HEK293T (cell line): Measurements from ENCODE around the gene STXBP4.

ENCODE experiments used
- CTCF ChIA-PET: fragments of 350-600 bp; formaldehyde crosslinking; extraction: SDS; loops from one replicate; lab custom pipeline; 2021; ENCODE audit warnings: antibody characterized with exemption, inconsistent platforms; lab: Yijun Ruan, JAX
- POLR2A ChIA-PET: fragments of 350-600 bp; formaldehyde crosslinking; extraction: SDS; loops from one replicate; lab custom pipeline; 2020; ENCODE audit warnings: antibody characterized with exemption, inconsistent platforms; lab: Yijun Ruan, JAX
- DNase-seq: peaks from one replicate; pipeline ENCODE4 v3.0.0; 2012; ENCODE audit warnings: mixed read lengths; ENCODE audit errors: extremely low spot score
- ARNT ChIP-seq: fragments of 450-650 bp; IDR thresholded peaks from 2 replicates; pipeline ENCODE4 v1.6.1; 2017; ENCODE audit warnings: mild to moderate bottlenecking
- BHLHE40 ChIP-seq: fragments of 450-650 bp; IDR thresholded peaks from 2 replicates; pipeline ENCODE4 v1.6.1; 2016; ENCODE audit warnings: mild to moderate bottlenecking, moderate library complexity, borderline replicate concordance
- CTBP1 ChIP-seq: fragments of 450-650 bp; IDR thresholded peaks from 2 replicates; pipeline ENCODE4 v1.6.1; 2016; ENCODE audit warnings: borderline replicate concordance
- ELF4 ChIP-seq: fragments of 450-650 bp; IDR thresholded peaks from 2 replicates; pipeline ENCODE4 v1.6.1; 2017; ENCODE audit warnings: antibody characterized with exemption
- FOXA1 ChIP-seq: fragments of 450-650 bp; IDR thresholded peaks from 2 replicates; pipeline ENCODE4 v1.6.1; 2016; ENCODE audit warnings: mild to moderate bottlenecking
- FOXK2 ChIP-seq: fragments of 450-650 bp; IDR thresholded peaks from 2 replicates; pipeline ENCODE4 v1.6.1; 2016; ENCODE audit warnings: mild to moderate bottlenecking
- FOXM1 ChIP-seq: fragments of 450-650 bp; IDR thresholded peaks from 2 replicates; pipeline ENCODE4 v1.6.1; 2017; ENCODE audit warnings: mild to moderate bottlenecking, borderline replicate concordance
- HDGF ChIP-seq: fragments of 450-650 bp; IDR thresholded peaks from 2 replicates; pipeline ENCODE4 v1.6.1; 2017; ENCODE audit warnings: antibody characterized with exemption, borderline replicate concordance
- L3MBTL2 ChIP-seq: fragments of 450-650 bp; conservative IDR thresholded peaks from 2 replicates; pipeline ENCODE4 v1.6.1; 2016; ENCODE audit warnings: mild to moderate bottlenecking
- LEF1 ChIP-seq: fragments of 450-650 bp; IDR thresholded peaks from 2 replicates; pipeline ENCODE4 v1.6.1; 2017; ENCODE audit warnings: mild to moderate bottlenecking, borderline replicate concordance
- NFRKB ChIP-seq: fragments of 450-650 bp; IDR thresholded peaks from 2 replicates; pipeline ENCODE4 v1.6.1; 2016; ENCODE audit warnings: mild to moderate bottlenecking, moderate library complexity
- SP1 ChIP-seq: fragments of 450-650 bp; IDR thresholded peaks from 2 replicates; pipeline ENCODE4 v1.6.1; 2017
- SUZ12 ChIP-seq: fragments of 450-650 bp; IDR thresholded peaks from 2 replicates; pipeline ENCODE4 v1.6.1; 2016; ENCODE audit warnings: mild to moderate bottlenecking
- TARDBP ChIP-seq: fragments of 450-650 bp; IDR thresholded peaks from 2 replicates; pipeline ENCODE4 v1.6.1; 2016
- ZNF384 ChIP-seq: fragments of 450-650 bp; IDR thresholded peaks from 2 replicates; pipeline ENCODE4 v1.6.1; 2016
- TF ChIP-seq, protein P1 (sequence below): fragments of 450-650 bp; IDR thresholded peaks from 2 replicates; pipeline ENCODE4 v1.6.1; 2016

STXBP4 gene

DNA sequence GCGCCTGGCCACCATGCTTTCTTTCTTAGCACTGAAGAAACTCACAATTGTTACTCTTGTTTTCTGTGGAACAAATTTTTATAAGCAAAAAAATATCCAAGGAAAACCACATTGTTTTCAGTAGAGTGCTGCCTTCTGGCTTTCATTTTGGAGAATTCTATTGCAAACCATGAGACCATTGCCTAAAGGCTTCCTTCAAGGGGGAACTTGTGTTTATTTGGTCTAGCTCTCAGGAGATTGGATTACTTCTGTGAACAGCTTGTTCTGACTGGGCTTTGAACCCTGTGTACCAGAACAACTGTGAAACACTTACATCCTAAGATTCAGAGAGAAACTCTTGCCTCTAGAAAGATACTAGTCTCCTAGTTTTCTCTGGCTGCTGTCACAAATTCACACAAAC, 35.9 kb upstream of the STXBP4 start:
- no peak for DNase-seq
- TF ChIP-seq FOXA1, result no peak
- POLR2A ChIA-PET, result no interaction called here
- CTCF ChIA-PET, result no interaction called here

DNA sequence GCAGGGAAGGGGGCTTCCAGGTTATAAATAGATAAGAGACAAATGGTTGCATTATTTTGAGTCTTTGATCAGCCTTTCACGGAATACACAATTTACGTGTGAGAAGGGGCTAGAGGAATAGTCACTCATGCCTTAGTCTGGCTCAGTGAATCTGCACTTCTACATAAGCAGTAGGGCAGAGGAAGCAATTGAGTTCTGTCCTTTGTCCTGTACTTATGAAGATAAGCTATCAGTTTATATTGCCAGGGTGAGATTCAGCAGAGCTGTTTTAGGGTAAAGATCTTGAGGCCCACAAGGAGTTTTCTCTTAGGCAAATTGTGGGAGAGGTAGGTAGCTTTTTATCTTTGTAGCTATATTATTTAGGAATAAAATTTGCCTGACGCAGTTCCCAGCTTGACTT, 34.6 kb upstream of the STXBP4 start:
- POLR2A ChIA-PET, result no interaction called here
- CTCF ChIA-PET, result no interaction called here
- no peak for TF ChIP-seq ARNT
- TF ChIP-seq ELF4, result no peak
- TF ChIP-seq CTBP1, result no peak
- TF ChIP-seq FOXK2, result no peak
- no peak for TF ChIP-seq TARDBP
- TF ChIP-seq HDGF, result no peak
- TF ChIP-seq ZNF384, result no peak
- no peak for TF ChIP-seq NFRKB
- TF ChIP-seq FOXA1, result no peak
- TF ChIP-seq FOXM1, result no peak
- TF ChIP-seq L3MBTL2, result no peak
- TF ChIP-seq BHLHE40, result no peak
- TF ChIP-seq, protein P1, sequence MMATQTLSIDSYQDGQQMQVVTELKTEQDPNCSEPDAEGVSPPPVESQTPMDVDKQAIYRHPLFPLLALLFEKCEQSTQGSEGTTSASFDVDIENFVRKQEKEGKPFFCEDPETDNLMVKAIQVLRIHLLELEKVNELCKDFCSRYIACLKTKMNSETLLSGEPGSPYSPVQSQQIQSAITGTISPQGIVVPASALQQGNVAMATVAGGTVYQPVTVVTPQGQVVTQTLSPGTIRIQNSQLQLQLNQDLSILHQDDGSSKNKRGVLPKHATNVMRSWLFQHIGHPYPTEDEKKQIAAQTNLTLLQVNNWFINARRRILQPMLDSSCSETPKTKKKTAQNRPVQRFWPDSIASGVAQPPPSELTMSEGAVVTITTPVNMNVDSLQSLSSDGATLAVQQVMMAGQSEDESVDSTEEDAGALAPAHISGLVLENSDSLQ, result no peak
- TF ChIP-seq LEF1, result no peak
- TF ChIP-seq SUZ12, result no peak
- no peak for DNase-seq

DNA sequence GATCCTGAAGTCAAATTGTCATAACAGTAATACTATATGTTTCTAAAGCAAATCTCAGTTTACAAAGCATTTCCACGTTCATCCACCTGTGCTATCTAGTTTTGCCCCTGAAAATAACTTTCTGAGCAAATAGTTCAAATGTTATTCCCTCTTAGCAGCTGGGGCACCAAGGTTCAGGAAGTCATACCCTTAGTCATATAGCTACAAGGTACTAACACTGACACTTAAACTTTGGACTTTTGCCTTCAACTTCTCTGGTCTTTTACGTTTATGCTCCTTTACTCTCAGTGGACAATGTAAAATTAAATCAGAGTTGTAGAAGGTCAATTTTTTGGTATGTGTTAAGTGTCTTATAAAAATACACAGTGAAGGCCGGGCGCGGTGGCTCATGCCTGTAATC, 33.1 kb upstream of the STXBP4 start:
- DNase-seq, result no peak
- TF ChIP-seq SP1, result no peak
- no peak for TF ChIP-seq ELF4
- no peak for TF ChIP-seq FOXK2
- TF ChIP-seq SUZ12, result no peak
- TF ChIP-seq TARDBP, result no peak
- TF ChIP-seq CTBP1, result no peak
- TF ChIP-seq, protein P1, result no peak
- TF ChIP-seq ARNT, result no peak
- TF ChIP-seq FOXM1, result no peak
- TF ChIP-seq NFRKB, result no peak
- no peak for TF ChIP-seq FOXA1
- no peak for TF ChIP-seq ZNF384
- no peak for TF ChIP-seq BHLHE40
- TF ChIP-seq HDGF, result no peak
- TF ChIP-seq LEF1, result no peak
- POLR2A ChIA-PET, result no interaction called here
- CTCF ChIA-PET, result interaction anchor here (0.5 kb wide), 1 partner anchor 12 kb away, joined by 3 read pairs; no protein-coding TSS in a partner anchor

DNA sequence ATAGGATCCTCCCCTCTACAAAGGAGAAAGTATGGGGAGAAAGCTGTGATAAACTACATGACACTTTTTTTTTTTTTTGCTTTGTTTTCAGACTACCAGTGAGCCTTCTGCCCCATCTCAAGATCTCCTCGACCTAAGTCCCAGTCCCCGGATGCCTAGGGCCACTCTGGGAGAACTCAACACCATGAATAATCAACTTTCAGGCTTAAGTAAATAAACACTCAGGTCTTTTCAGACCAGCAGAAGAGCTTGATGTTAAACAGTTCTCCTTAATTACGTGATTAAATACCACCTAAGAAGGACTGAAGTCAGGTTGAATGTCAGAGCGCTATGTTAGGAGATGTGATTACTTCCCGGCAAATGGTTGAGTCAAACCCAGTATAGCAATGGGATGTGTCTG, 31.5 kb upstream of the STXBP4 start:
- POLR2A ChIA-PET, result no interaction called here
- CTCF ChIA-PET, result no interaction called here
- DNase-seq, result no peak
- TF ChIP-seq TARDBP (no peak), LEF1 (no peak), CTBP1 (no peak), FOXM1 (no peak), ZNF384 (no peak)

DNA sequence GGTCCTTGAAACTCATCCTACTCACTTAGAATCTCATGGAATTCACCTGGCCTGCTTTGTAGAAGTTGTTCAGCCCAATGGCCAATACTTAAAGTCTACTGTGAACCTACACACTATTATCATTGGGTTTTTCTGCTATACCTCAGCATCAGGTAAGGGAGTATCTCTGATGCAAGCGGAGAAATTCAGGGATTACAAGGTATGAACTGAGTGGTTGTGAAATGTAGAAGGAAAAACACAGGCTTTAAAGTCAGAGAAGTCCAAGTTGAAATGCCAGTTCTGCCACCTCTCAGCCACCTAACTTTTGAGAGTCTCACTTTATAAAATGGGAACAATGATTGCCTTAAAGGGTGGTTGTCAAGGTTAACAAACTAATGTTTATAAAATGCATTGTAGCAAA, 31.1 kb upstream of the STXBP4 start:
- CTCF ChIA-PET, result no interaction called here
- TF ChIP-seq TARDBP (no peak), SUZ12 (no peak), ELF4 (no peak), HDGF (no peak)
- POLR2A ChIA-PET, result no interaction called here
- DNase-seq, result no peak

DNA sequence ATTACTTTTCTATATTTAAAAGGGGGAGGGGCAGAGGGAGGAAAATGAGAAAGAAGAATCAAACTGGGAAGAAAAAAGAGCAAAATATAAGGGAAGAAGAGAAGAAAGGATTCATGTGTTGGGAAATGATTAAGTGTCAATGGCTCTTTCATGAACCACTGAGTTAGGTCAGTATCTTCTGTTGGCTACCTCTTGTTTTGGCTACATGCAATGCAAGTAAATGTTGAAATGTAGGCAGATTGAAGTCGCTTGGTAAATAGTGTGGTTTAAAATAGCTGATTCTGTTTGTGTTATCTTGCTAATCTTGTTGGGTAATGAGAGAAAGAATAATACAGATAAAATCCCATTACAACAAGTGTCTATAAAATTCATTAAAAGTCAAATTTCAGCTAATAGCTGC, 27.3 kb upstream of the STXBP4 start:
- POLR2A ChIA-PET, result no interaction called here
- CTCF ChIA-PET, result no interaction called here
- TF ChIP-seq HDGF (no peak), ARNT (no peak), ZNF384 (no peak), NFRKB (no peak), LEF1 (no peak), L3MBTL2 (no peak), FOXA1 (no peak), TARDBP (no peak), CTBP1 (no peak), ELF4 (no peak)
- TF ChIP-seq, protein P1, result no peak
- DNase-seq, result no peak

DNA sequence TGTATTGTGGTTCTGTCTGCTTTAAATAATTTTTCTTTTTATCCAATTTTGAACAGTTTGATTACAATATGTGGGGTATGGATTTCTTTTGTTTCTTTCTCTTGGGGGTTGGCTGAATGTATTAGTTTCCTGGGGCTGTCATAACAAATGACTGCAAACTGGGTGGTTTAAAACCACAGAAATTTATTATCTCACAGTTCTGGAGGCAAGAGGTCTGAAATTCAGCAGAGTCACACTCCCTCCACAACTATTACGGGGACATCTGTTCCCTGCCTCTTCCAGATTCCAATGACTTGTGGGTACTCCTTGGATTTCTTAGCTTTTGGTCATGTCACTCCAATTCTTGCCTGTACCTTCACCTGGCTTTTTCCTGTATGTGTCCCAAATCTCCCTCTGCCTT, 23.8 kb upstream of the STXBP4 start:
- DNase-seq, result no peak
- POLR2A ChIA-PET, result no interaction called here

More for the DNA sequence above, 23.8 kb upstream of the STXBP4 start:
- TF ChIP-seq TARDBP (no peak), BHLHE40 (no peak), LEF1 (no peak)
- TF ChIP-seq, protein P1, result no peak
- CTCF ChIA-PET, result no interaction called here
